ENCODE data around the gene GNB1. TPM values are rescaled to one million over a fixed set of nuclear protein-coding genes. Genes with fewer than 3 reads are reported as not detected.

The GNB1 gene
- total and polyA plus RNA-seq, 10 of the 15 experiments (the other 5 are each of a cell fraction or from before 2014, with no cell fraction given): 23.0 to 392 (median 93.9) TPM

- TF ChIP-seq KLF5 (IDR thresholded peaks at IDR 0.05; ENCODE audit: partially characterized antibody): no peak
- TF ChIP-seq NBN (IDR thresholded peaks at IDR 0.05): no peak
- peak; percentile 10; the same call in 1 of the 2 replicates for TF ChIP-seq PKNOX1 (IDR thresholded peaks at IDR 0.05)
- TF ChIP-seq RCOR1 (conservative IDR thresholded peaks at IDR 0.05; ENCODE audit: low read depth, low read length): 0 out of 2 replicates have a peak, but pooled peaks have one; percentile 58
- TF ChIP-seq, protein P1, sequence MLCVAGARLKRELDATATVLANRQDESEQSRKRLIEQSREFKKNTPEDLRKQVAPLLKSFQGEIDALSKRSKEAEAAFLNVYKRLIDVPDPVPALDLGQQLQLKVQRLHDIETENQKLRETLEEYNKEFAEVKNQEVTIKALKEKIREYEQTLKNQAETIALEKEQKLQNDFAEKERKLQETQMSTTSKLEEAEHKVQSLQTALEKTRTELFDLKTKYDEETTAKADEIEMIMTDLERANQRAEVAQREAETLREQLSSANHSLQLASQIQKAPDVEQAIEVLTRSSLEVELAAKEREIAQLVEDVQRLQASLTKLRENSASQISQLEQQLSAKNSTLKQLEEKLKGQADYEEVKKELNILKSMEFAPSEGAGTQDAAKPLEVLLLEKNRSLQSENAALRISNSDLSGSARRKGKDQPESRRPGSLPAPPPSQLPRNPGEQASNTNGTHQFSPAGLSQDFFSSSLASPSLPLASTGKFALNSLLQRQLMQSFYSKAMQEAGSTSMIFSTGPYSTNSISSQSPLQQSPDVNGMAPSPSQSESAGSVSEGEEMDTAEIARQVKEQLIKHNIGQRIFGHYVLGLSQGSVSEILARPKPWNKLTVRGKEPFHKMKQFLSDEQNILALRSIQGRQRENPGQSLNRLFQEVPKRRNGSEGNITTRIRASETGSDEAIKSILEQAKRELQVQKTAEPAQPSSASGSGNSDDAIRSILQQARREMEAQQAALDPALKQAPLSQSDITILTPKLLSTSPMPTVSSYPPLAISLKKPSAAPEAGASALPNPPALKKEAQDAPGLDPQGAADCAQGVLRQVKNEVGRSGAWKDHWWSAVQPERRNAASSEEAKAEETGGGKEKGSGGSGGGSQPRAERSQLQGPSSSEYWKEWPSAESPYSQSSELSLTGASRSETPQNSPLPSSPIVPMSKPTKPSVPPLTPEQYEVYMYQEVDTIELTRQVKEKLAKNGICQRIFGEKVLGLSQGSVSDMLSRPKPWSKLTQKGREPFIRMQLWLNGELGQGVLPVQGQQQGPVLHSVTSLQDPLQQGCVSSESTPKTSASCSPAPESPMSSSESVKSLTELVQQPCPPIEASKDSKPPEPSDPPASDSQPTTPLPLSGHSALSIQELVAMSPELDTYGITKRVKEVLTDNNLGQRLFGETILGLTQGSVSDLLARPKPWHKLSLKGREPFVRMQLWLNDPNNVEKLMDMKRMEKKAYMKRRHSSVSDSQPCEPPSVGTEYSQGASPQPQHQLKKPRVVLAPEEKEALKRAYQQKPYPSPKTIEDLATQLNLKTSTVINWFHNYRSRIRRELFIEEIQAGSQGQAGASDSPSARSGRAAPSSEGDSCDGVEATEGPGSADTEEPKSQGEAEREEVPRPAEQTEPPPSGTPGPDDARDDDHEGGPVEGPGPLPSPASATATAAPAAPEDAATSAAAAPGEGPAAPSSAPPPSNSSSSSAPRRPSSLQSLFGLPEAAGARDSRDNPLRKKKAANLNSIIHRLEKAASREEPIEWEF (IDR thresholded peaks at IDR 0.05; ENCODE audit: insufficient replicate concordance, low read depth, low read length): no peak
- TF ChIP-seq EZH2 (IDR thresholded peaks at IDR 0.05; ENCODE audit: borderline replicate concordance, control insufficient read depth, low read depth, low read length): no peak
- peak; percentile 80 for TF ChIP-seq IRF4 (IDR thresholded peaks at IDR 0.05; ENCODE audit: low read depth, low read length)
- TF ChIP-seq NR2C2 (IDR thresholded peaks at IDR 0.05; ENCODE audit: borderline replicate concordance, control insufficient read depth, insufficient read length, low read depth): no peak
- no peak for TF ChIP-seq RBBP5 (conservative IDR thresholded peaks at IDR 0.05)
- no peak for TF ChIP-seq SREBF2 (IDR thresholded peaks at IDR 0.05; ENCODE audit: low read length)
- TF ChIP-seq PAX5 (IDR thresholded peaks at IDR 0.05; ENCODE audit: borderline replicate concordance, low read depth, low read length): peak; percentile 78
Measured at GRCh38 chr1:1799716-1800115, 91.2 kb downstream of the GNB1 start (continued).

Data from GM12878 (cell line).